ENCODE measurements around the gene STYXL2. TPM values are rescaled to one million over a fixed set of nuclear protein-coding genes. Genes with fewer than 3 reads are reported as not detected.

Gene STYXL2
- total and polyA plus RNA-seq, 2 of the 8 experiments (the other 6 are each of a cell fraction or from before 2014, with no cell fraction given), result 0.09 to 0.22 TPM

DNA sequence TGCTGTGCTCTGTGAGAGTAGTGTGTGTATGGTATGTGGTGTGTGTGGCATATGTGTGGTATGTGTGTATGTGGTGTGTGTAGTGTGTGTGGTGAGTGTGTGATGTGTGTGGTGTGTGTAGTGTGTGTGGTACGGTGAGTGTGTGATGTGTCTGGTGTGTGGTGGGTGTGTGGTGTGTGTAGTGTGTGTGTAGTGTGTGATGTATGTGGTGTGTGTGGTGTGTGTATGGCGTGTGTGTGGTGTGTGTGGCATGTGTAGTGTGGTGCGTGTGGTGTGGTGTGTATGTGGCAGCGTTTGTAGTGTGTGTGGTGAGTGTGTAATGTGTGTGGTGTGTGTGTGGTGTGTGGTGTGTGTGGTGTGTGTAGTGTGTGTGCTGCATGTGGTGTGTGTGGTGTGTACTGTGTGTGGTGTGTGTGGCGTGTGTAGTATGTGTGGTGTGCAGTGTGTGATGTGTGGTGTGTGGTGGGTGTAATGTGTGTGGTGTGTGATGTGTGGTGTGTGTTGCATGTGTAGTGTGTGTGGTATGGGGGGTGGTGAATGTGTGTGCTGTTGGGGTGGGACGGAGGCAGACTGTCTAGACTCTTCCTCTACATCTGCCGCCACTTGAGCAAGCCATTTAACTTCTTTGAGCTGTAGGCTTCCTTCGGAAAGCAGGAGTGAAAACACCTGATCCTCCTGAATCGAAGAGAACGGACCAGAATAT, 37.2 kb upstream of the STYXL2 start:
- H4K5ac ChIP-seq (ENCODE audit: insufficient read length, low read depth, low read length), result no peak overlapping the region
- H4K91ac ChIP-seq (replicated peaks; ENCODE audit: insufficient read length, low read length), result peak overlapping the region; percentile 75
- 77 to 100% methylated on average over 1 to 10 of the region's 10 CpGs for WGBS, 2 experiments (ENCODE audit: extremely low coverage in 1 of 2, insufficient coverage in 1 of 2, insufficient read length in 1 of 2, insufficient replicate concordance in 2 of 2, low coverage in 1 of 2, low lambda C conversion rate in 2 of 2, missing lambda C conversion rate in 1 of 2)
- peak overlapping the region; percentile 88 for H2BK15ac ChIP-seq (ENCODE audit: low read length)
- POLR2A ChIA-PET (ENCODE audit: partially characterized antibody), result interaction anchor here (1.4 kb wide), 1 partner anchor 183 kb away, joined by 4 read pairs; no protein-coding TSS in a partner anchor
- H3K4me3 ChIP-seq (ENCODE audit: extremely low read depth in 1 of 4, insufficient read depth in 2 of 4, low read depth in 3 of 4, low read length in 4 of 4), result no peak overlapping the region
- H2BK12ac ChIP-seq (ENCODE audit: low read depth, low read length), result peak overlapping the region; percentile 65; the same call in 1 of the 2 replicates
- H3K9ac ChIP-seq (replicated peaks in 1 of 4; ENCODE audit: extremely low read depth in 1 of 4, low read depth in 3 of 4, low read length in 3 of 4), result no peak overlapping the region
- no peak overlapping the region for H3K14ac ChIP-seq (ENCODE audit: insufficient read length)
- peak overlapping the region; percentile 92 for H2AK5ac ChIP-seq (ENCODE audit: low read depth, low read length)
- peaks cover 0 to 7% of the 10 kb centered on the region in 2 experiments for H4K20me1 ChIP-seq (replicated peaks in 1 of 2; ENCODE audit: control insufficient read depth in 1 of 2, insufficient read depth in 2 of 2, low read length in 2 of 2)
- H4K8ac ChIP-seq (ENCODE audit: extremely low read depth, insufficient read depth, low read length), result no peak overlapping the region
- peaks cover 8% of the 10 kb centered on the region for H3K23me2 ChIP-seq (ENCODE audit: low read depth, low read length)
- H3K4me2 ChIP-seq (ENCODE audit: insufficient read depth in 1 of 2, low read depth in 2 of 2, low read length in 2 of 2), result no peak overlapping the region
- H3K9me3 ChIP-seq (ENCODE audit: insufficient read depth in 2 of 2, low read depth in 1 of 2, low read length in 1 of 2), result no peaks in the 10 kb centered on the region
- H3K18ac ChIP-seq (ENCODE audit: extremely low read depth, low read length), result no peak overlapping the region
- no peak overlapping the region for H3K23ac ChIP-seq (ENCODE audit: insufficient read length)
- no peak overlapping the region for H2BK5ac ChIP-seq (ENCODE audit: low read depth, low read length)
- H3K79me2 ChIP-seq (ENCODE audit: control insufficient read depth in 1 of 2, insufficient read depth in 2 of 2, low read length in 2 of 2), result no peaks in the 10 kb centered on the region
- no peak overlapping the region for H2BK20ac ChIP-seq (ENCODE audit: low read length)
- H3K56ac ChIP-seq (replicated peaks; ENCODE audit: insufficient read length, low read depth, low read length), result peak overlapping the region; percentile 100
- H3K27ac ChIP-seq (ENCODE audit: low read depth, low read length), result no peak overlapping the region
- DNase-seq (ENCODE audit: low read depth in 1 of 2, low spot score in 2 of 2) (no peak), FAIRE-seq (no peak)
- no peak overlapping the region for H2AFZ ChIP-seq (ENCODE audit: low read length)
- H3K27me3 ChIP-seq (replicated peaks in 1 of 4; ENCODE audit: control insufficient read depth in 3 of 4, extremely low read depth in 1 of 4, insufficient read depth in 3 of 4, low read length in 3 of 4), result no peaks in the 10 kb centered on the region
- H2BK120ac ChIP-seq (replicated peaks; ENCODE audit: low read depth, low read length), result no peak overlapping the region
- H3K36me3 ChIP-seq (ENCODE audit: control insufficient read depth in 2 of 4, insufficient read depth in 4 of 4, low read length in 3 of 4), result no peaks in the 10 kb centered on the region
- no peak overlapping the region for H3K4ac ChIP-seq (replicated peaks; ENCODE audit: insufficient read length, low read depth, low read length)
- no peaks in the 10 kb centered on the region for H3K79me1 ChIP-seq (ENCODE audit: low read depth, low read length)
- CTCF ChIA-PET (ENCODE audit: partially characterized antibody), result interaction anchor here (0.5 to 18.6 kb wide), 32 partner anchors 9 to 823 kb away, joined by 3 to 874 read pairs (median 4); partner anchors contain the start of genes ILDR2, STYXL2 and TADA1
- peaks cover 0 to 8% (median 2%) of the 10 kb centered on the region in 4 experiments; a peak in 4 of 7 replicates for H3K4me1 ChIP-seq (replicated peaks in 1 of 4; ENCODE audit: control insufficient read depth in 3 of 4, insufficient read depth in 4 of 4, low read length in 3 of 4)
- TF ChIP-seq TAF7 (optimal IDR thresholded peaks at IDR 0.05; ENCODE audit: borderline replicate concordance, low read depth, low read length), result no peak
